LNCaP clone FGC (cell line): ENCODE data around the gene RXFP2.
A peak's percentile ranks its signal among the peaks of the same experiment; 100 is the strongest.

ENCODE experiments used
- DNase-seq: peaks from one replicate; pipeline ENCODE4 v3.0.0-alpha.2; 2011; ENCODE audit warnings: low read depth
- H3K4me3 ChIP-seq: 2 replicates; pipeline ENCODE4 v1.5.1; 2011; ENCODE audit warnings: mild to moderate bottlenecking, low read depth, low read length, control low read depth
- TF ChIP-seq, protein P1 (sequence below): IDR thresholded peaks from 2 replicates; pipeline ENCODE4 v1.5.1; 2012; ENCODE audit warnings: mild to moderate bottlenecking; ENCODE audit not compliant: control insufficient read depth, insufficient read depth; ENCODE audit errors: extremely low read depth

The RXFP2 gene

DNA sequence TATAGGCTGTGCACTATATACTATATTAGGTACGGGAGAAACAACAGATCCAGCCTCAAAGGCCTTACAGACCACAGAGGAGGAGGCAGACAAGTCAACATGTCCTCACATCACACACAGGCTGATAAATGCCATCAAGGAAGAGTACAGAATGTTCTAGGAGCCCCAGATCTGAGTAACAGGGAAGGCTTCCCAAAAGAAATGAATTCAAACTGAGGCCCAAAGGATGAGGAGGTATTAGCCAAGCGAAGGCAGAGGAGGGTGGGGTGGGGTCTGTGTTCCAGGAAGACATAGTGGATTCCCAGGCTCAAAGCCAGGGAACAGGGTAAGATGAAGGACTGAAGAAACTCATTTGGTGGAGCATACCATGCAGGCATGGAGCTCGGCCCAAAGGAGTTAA, 55.1 kb downstream of the RXFP2 start:
- no peak overlapping the region for H3K4me3 ChIP-seq
- TF ChIP-seq, protein P1, sequence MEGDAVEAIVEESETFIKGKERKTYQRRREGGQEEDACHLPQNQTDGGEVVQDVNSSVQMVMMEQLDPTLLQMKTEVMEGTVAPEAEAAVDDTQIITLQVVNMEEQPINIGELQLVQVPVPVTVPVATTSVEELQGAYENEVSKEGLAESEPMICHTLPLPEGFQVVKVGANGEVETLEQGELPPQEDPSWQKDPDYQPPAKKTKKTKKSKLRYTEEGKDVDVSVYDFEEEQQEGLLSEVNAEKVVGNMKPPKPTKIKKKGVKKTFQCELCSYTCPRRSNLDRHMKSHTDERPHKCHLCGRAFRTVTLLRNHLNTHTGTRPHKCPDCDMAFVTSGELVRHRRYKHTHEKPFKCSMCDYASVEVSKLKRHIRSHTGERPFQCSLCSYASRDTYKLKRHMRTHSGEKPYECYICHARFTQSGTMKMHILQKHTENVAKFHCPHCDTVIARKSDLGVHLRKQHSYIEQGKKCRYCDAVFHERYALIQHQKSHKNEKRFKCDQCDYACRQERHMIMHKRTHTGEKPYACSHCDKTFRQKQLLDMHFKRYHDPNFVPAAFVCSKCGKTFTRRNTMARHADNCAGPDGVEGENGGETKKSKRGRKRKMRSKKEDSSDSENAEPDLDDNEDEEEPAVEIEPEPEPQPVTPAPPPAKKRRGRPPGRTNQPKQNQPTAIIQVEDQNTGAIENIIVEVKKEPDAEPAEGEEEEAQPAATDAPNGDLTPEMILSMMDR, result no peak
- no peak for DNase-seq

DNA sequence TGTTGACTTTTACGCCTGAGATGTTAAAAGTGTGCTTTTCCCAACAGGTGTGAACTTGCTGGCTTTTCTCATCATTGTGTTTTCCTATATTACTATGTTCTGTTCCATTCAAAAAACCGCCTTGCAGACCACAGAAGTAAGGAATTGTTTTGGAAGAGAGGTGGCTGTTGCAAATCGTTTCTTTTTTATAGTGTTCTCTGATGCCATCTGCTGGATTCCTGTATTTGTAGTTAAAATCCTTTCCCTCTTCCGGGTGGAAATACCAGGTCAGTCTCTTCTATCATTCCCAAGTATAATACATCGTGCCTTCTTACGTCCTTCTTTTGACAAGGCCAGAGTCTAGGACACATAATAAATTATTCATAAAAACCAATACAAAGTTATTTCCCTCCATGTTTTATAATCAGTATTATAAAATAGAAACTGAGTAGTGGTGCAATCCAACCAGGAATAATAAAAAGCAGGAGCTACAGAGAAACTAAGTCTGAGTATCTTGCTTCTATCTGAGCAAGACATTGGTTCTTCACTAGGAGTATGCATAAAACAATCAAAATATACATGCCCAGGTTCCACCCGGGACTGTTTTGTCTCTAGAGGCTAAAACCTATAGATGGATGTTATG, 57.9 kb downstream of the RXFP2 start:
- TF ChIP-seq, protein P1, result peak; percentile 52
- no peak for DNase-seq
- H3K4me3 ChIP-seq, result no peak overlapping the region

DNA sequence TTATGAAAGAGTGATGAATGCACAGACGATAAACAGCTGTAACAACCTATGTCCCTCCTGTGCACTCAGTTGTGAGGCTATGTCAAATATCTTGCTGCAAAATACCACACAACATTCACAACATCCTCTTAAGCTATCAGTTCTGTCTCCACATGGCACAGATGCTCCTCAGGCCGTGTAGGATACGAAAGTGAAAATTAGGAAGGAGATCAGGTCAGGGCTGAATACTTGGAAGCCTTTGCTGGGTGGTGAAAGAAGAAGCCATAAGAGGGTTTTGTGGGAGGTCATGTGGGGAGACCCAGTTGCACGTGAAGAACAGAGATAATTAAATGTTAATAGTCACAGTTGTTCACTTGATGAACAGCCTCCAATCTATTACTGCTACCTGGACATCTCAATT, 58.9 kb downstream of the RXFP2 start:
- DNase-seq, result no peak
- no peak overlapping the region for H3K4me3 ChIP-seq
- TF ChIP-seq, protein P1, result no peak

DNA sequence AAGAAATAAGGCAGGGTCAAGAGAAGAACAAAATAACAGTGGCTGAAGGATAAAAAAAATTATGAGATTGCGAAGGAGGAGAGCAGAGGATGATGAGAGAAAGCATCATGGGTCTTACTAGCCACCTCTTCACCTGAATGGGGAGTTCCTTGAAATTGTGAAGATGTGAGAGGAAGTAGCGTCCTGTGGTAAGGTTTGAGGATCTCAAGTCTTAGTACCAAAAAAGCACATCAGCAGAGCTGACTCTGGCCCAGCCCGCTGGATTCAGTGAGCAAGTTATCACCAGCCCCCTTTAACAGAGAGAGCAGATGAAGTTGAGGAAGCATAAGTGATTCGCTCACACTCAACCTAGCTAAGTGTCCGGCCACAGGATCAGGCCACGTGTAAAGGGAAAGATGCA, 61.8 kb downstream of the RXFP2 start:
- TF ChIP-seq, protein P1, result no peak
- no peak overlapping the region for H3K4me3 ChIP-seq
- no peak for DNase-seq

DNA sequence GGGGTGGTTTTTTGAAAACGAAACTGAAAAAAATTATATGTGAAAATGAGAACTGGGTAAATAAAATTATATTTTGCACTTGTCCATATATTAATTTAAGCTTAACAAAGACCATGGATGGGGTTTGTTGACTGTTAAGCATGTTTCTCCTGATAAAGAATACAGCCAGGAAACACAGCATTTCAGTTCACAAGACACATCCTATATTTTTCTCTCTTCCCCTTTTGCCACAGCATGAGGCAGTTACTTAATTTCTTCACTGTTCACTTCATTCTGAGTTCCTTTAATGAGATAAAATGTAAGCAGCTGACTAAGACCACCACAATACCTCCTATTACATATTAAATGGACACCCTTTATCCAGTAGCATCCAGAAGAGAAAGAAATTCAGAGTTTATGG, 64.0 kb downstream of the RXFP2 start:
- TF ChIP-seq, protein P1, result no peak
- no peak for DNase-seq
- no peak overlapping the region for H3K4me3 ChIP-seq

DNA sequence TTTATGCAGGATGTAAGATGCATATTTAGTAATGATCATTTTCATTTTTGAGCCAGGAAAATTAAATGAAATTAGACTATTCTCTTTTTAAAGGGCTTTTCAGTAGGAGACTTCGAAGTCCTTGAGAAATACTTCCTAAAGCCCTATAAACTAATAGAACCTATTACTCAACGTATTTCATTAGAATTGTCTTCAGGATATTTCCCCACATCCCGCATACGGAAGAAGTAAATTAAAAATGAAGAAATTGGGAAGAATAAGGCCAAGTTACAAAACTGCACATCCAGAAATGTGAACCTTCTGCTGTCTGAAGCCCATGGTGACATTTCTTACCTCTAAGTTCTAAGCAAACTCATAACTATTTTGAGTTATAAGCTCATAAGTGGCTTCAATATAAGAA, 66.5 kb downstream of the RXFP2 start:
- TF ChIP-seq, protein P1, result no peak
- no peak for DNase-seq
- H3K4me3 ChIP-seq, result no peak overlapping the region

DNA sequence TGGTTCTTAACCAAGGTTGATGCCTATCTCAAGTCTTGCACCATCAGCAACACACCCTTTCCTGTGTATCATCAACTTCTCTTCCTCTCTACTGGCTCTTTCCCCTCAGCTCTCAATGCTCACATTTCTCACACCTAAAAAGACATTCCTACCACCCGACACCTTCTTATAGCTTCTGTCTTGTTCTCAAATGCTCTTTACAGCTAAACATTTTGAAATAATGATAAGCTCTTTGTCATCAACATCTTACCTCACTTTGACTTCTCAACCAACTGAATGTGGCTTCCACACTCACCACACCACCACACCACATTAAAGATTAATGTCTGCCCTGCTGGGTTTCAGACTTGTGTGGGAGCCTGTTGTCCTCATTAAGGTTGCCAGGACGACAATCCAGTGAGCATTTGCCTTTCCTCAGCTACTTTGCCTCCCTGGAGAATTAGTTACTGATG, 67.8 kb downstream of the RXFP2 start:
- TF ChIP-seq, protein P1, result no peak
- no peak overlapping the region for H3K4me3 ChIP-seq
- DNase-seq, result no peak
